Measurements from ENCODE around the gene TSPEAR. TPM values are rescaled to one million over a fixed set of nuclear protein-coding genes. Genes with fewer than 3 reads are reported as not detected.

Gene TSPEAR
- total RNA-seq, 1 experiment from 2014 or later = not detected

DNA sequence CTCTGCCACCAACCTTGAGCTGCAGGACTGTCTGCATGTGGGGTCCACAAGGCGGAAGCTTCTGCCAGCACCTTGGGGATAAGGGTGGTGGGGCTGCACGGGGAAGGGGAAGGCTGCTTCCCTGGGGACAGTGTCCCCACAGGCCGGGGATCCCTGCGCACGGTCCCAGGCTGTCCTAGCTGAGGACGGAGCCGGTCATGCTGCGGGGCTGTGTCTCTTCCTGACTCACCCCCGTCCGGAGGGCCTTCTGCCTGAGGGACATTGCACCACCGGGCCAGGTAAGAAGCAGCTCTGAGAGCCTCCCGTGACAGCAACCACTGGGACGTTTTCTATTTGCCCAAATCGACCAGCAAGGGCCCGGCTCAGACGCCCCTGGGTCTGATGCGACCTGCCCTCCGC is 201.3 kb downstream of the TSPEAR start:
- no peak overlapping the region for H3K27ac ChIP-seq (ENCODE audit: low read length)
- TF ChIP-seq POLR2AphosphoS5 (IDR thresholded peaks at IDR 0.05; ENCODE audit: low read depth, low read length) (no peak), SIN3A (IDR thresholded peaks at IDR 0.05; ENCODE audit: borderline replicate concordance, insufficient read depth, low read depth, low read length) (no peak), TCF7L2 (IDR thresholded peaks at IDR 0.05; ENCODE audit: low read depth, low read length) (no peak)
- TF ChIP-seq, protein P1, sequence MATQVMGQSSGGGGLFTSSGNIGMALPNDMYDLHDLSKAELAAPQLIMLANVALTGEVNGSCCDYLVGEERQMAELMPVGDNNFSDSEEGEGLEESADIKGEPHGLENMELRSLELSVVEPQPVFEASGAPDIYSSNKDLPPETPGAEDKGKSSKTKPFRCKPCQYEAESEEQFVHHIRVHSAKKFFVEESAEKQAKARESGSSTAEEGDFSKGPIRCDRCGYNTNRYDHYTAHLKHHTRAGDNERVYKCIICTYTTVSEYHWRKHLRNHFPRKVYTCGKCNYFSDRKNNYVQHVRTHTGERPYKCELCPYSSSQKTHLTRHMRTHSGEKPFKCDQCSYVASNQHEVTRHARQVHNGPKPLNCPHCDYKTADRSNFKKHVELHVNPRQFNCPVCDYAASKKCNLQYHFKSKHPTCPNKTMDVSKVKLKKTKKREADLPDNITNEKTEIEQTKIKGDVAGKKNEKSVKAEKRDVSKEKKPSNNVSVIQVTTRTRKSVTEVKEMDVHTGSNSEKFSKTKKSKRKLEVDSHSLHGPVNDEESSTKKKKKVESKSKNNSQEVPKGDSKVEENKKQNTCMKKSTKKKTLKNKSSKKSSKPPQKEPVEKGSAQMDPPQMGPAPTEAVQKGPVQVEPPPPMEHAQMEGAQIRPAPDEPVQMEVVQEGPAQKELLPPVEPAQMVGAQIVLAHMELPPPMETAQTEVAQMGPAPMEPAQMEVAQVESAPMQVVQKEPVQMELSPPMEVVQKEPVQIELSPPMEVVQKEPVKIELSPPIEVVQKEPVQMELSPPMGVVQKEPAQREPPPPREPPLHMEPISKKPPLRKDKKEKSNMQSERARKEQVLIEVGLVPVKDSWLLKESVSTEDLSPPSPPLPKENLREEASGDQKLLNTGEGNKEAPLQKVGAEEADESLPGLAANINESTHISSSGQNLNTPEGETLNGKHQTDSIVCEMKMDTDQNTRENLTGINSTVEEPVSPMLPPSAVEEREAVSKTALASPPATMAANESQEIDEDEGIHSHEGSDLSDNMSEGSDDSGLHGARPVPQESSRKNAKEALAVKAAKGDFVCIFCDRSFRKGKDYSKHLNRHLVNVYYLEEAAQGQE (IDR thresholded peaks at IDR 0.05; ENCODE audit: insufficient read depth in 1 of 2, low read depth in 2 of 2, low read length in 1 of 2) = no peak
- TF ChIP-seq, protein P2, sequence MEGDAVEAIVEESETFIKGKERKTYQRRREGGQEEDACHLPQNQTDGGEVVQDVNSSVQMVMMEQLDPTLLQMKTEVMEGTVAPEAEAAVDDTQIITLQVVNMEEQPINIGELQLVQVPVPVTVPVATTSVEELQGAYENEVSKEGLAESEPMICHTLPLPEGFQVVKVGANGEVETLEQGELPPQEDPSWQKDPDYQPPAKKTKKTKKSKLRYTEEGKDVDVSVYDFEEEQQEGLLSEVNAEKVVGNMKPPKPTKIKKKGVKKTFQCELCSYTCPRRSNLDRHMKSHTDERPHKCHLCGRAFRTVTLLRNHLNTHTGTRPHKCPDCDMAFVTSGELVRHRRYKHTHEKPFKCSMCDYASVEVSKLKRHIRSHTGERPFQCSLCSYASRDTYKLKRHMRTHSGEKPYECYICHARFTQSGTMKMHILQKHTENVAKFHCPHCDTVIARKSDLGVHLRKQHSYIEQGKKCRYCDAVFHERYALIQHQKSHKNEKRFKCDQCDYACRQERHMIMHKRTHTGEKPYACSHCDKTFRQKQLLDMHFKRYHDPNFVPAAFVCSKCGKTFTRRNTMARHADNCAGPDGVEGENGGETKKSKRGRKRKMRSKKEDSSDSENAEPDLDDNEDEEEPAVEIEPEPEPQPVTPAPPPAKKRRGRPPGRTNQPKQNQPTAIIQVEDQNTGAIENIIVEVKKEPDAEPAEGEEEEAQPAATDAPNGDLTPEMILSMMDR (IDR thresholded peaks at IDR 0.05) = no peak
- no peaks in the 10 kb centered on the region for H3K4me1 ChIP-seq (ENCODE audit: control insufficient read depth, insufficient read depth, low read length)
- CTCF ChIA-PET = interaction anchor here (1.3 to 1.5 kb wide), 2 partner anchors 232 to 283 kb away, joined by 3 to 8 read pairs; no protein-coding TSS in a partner anchor
- no peak for DNase-seq (ENCODE audit: low read depth, low spot score)
- no peak overlapping the region for H3K4me3 ChIP-seq (ENCODE audit: low read depth in 2 of 2, low read length in 2 of 2)
- in situ Hi-C loops (cut with HindIII; ENCODE audit: low pct_unique_long_range_greater_than_20kb, low sequenced_read_pairs) (no loop called here), intact Hi-C loops (cut with micrococcal nuclease; ENCODE audit: unreplicated experiment) (loop anchor here (5.0 to 10.0 kb wide), 2 partner anchors 232 to 275 kb away; no protein-coding TSS in a partner anchor)
- no TSS peak for BruUV-seq (replicated peaks)
- ATAC-seq = 0 out of 2 replicates have a peak, but pooled peaks have one; percentile 13
- no peaks in the 10 kb centered on the region for H3K9me3 ChIP-seq (ENCODE audit: control insufficient read depth, insufficient read depth, low read depth, low read length)
- POLR2A ChIA-PET = no interaction called here
- H3K27me3 ChIP-seq (ENCODE audit: control insufficient read depth, insufficient read depth, low read length) = no peaks in the 10 kb centered on the region
- no peaks in the 10 kb centered on the region for H3K36me3 ChIP-seq (ENCODE audit: control insufficient read depth, insufficient read depth, low read length)

DNA sequence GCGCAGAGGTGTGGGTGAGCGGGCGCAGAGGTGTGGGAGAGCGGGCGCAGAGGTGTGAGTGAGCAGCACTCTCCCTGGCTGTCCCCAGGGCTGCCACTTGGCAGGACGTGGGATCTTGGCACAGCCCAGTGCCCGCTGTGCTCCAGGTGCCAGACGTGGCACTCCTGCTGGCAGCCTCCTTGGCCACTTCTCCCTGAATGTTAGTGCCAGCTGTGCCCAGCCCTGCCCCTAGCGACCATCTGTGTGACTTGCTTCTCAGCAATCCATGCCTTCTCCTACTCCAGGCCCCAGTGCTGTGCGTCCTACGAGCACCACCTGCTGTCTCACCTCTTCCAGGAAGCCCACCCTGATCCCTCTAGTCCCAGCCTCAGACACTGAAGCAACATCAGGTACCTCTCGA is 201.8 kb downstream of the TSPEAR start:
- ATAC-seq = no peak; the same call in 1 of the 2 replicates
- POLR2A ChIA-PET = no interaction called here
- H3K27me3 ChIP-seq (ENCODE audit: control insufficient read depth, insufficient read depth, low read length) = no peaks in the 10 kb centered on the region

More for the DNA sequence above, 201.8 kb downstream of the TSPEAR start:
- Histone ChIP-seq H3K9me3 (ENCODE audit: control insufficient read depth, insufficient read depth, low read depth, low read length) (no peaks in the 10 kb centered on the region), H3K27ac (ENCODE audit: low read length) (no peak overlapping the region), H3K4me1 (ENCODE audit: control insufficient read depth, insufficient read depth, low read length) (no peaks in the 10 kb centered on the region), H3K4me3 (ENCODE audit: low read depth in 2 of 2, low read length in 2 of 2) (no peak overlapping the region), H3K36me3 (ENCODE audit: control insufficient read depth, insufficient read depth, low read length) (no peaks in the 10 kb centered on the region)
- no peak for DNase-seq (ENCODE audit: low read depth, low spot score)
- in situ Hi-C loops (cut with HindIII; ENCODE audit: low pct_unique_long_range_greater_than_20kb, low sequenced_read_pairs) (no loop called here), intact Hi-C loops (cut with micrococcal nuclease; ENCODE audit: unreplicated experiment) (no loop called here)
- CTCF ChIA-PET = interaction anchor here (0.6 to 1.5 kb wide), 4 partner anchors 233 to 318 kb away, joined by 3 to 15 read pairs (median 6); no protein-coding TSS in a partner anchor
- TF ChIP-seq SIN3A (IDR thresholded peaks at IDR 0.05; ENCODE audit: borderline replicate concordance, insufficient read depth, low read depth, low read length) (no peak), POLR2AphosphoS5 (IDR thresholded peaks at IDR 0.05; ENCODE audit: low read depth, low read length) (no peak), TCF7L2 (IDR thresholded peaks at IDR 0.05; ENCODE audit: low read depth, low read length) (no peak)
- TF ChIP-seq, protein P1 (IDR thresholded peaks at IDR 0.05; ENCODE audit: insufficient read depth in 1 of 2, low read depth in 2 of 2, low read length in 1 of 2) = no peak
- TF ChIP-seq, protein P2 (IDR thresholded peaks at IDR 0.05) = no peak; the same call in 1 of the 2 replicates
- no TSS peak for BruUV-seq (replicated peaks)
